GM21515 (cell line): ENCODE results near the gene CTNNA2.

Experiments
- ATAC-seq: cut with Tn5 transposase; IDR thresholded peaks from one replicate; pipeline ENCODE4 v1.9.1; 2021; ENCODE audit not compliant: unreplicated experiment

CTNNA2 gene

GRCh38 chr2:79846878-79847277 lies 334.0 kb downstream of the CTNNA2 start:
- no peak for ATAC-seq

GRCh38 chr2:79849241-79849640 lies 336.4 kb downstream of the CTNNA2 start:
- ATAC-seq, result no peak

GRCh38 chr2:79849949-79850348 lies 337.1 kb downstream of the CTNNA2 start:
- ATAC-seq, result no peak

GRCh38 chr2:79850912-79851311 lies 338.1 kb downstream of the CTNNA2 start:
- ATAC-seq, result no peak

GRCh38 chr2:79855264-79856006 lies 342.6 kb downstream of the CTNNA2 start:
- no peak for ATAC-seq

- no peak for ATAC-seq
These were observed 345.0 kb downstream of the CTNNA2 start for GRCh38 chr2:79857888-79858287.

GRCh38 chr2:79860228-79861058 lies 347.6 kb downstream of the CTNNA2 start:
- ATAC-seq, result no peak

GRCh38 chr2:79861059-79861374 lies 348.2 kb downstream of the CTNNA2 start:
- ATAC-seq, result no peak

GRCh38 chr2:79862756-79863155 lies 349.9 kb downstream of the CTNNA2 start:
- ATAC-seq, result no peak

GRCh38 chr2:79872656-79873055 lies 359.8 kb downstream of the CTNNA2 start:
- ATAC-seq, result no peak

GRCh38 chr2:79874015-79874414 lies 361.2 kb downstream of the CTNNA2 start:
- ATAC-seq, result no peak

GRCh38 chr2:79876430-79876829 lies 363.6 kb downstream of the CTNNA2 start:
- ATAC-seq, result no peak

- no peak for ATAC-seq
These were observed 369.7 kb downstream of the CTNNA2 start for GRCh38 chr2:79882548-79882947.

- no peak for ATAC-seq
These were observed 375.0 kb downstream of the CTNNA2 start for GRCh38 chr2:79887747-79888374.

GRCh38 chr2:79892123-79892522 lies 379.3 kb downstream of the CTNNA2 start:
- no peak for ATAC-seq

- no peak for ATAC-seq
These were observed 386.3 kb downstream of the CTNNA2 start for GRCh38 chr2:79899196-79899595.

- no peak for ATAC-seq
These were observed 388.3 kb downstream of the CTNNA2 start for GRCh38 chr2:79901161-79901560.

- ATAC-seq, result no peak
These were observed 390.6 kb downstream of the CTNNA2 start for GRCh38 chr2:79903222-79904000.

GRCh38 chr2:79906139-79906890 lies 393.5 kb downstream of the CTNNA2 start:
- ATAC-seq, result no peak

GRCh38 chr2:79909521-79909920 lies 396.7 kb downstream of the CTNNA2 start:
- no peak for ATAC-seq
